IMR-90 (cell line): ENCODE results near the gene NUBPL. TPM values are rescaled to one million over a fixed set of nuclear protein-coding genes. Genes with fewer than 3 reads are reported as not detected.

Experiments
- ATAC-seq: fragments of 200-7000 bp; cut with Tn5 transposase; 2 replicates; pipeline ENCODE4 v1.9.1; 2020; ENCODE audit warnings: low read depth, mild to moderate bottlenecking, moderate library complexity
- BruUV-seq: library from RNA; stranded (reverse); fragments of 400-500 nt; replicated peaks from 2 replicates; lab custom pipeline; 2021; lab: Mats Ljungman, UMichigan
- CTCF ChIA-PET: fragments of 300-600 bp; formaldehyde crosslinking; extraction: SDS; loops from one replicate; lab custom pipeline; 2021; ENCODE audit warnings: antibody characterized with exemption; lab: Yijun Ruan, JAX
- POLR2A ChIA-PET: fragments of 300-600 bp; sonication (Branson Sonifier 250); formaldehyde crosslinking; loops from one replicate; lab custom pipeline; 2022; ENCODE audit warnings: antibody characterized with exemption; ENCODE audit not compliant: unreplicated experiment; lab: Charles Lee
- DNase-seq: peaks from one replicate; pipeline ENCODE4 v3.0.0; 2013
- H2AFZ ChIP-seq: replicated peaks from 2 replicates; pipeline ENCODE3; 2013; ENCODE audit warnings: low read length, mild to moderate bottlenecking; ENCODE audit not compliant: poor library complexity
- H2AK5ac ChIP-seq: 2 replicates; pipeline ENCODE4 v1.6.1; 2013; ENCODE audit warnings: low read depth, low read length, inconsistent platforms
- H2AK9ac ChIP-seq: replicated peaks from 2 replicates; pipeline ENCODE3; 2013; ENCODE audit warnings: mild to moderate bottlenecking, low read depth, low read length, moderate library complexity; ENCODE audit not compliant: poor library complexity
- H2BK120ac ChIP-seq: 2 replicates; pipeline ENCODE4 v1.6.1; 2013; ENCODE audit warnings: low read depth, low read length, inconsistent platforms
- H2BK15ac ChIP-seq: 3 replicates; pipeline ENCODE4 v1.6.1; 2013; ENCODE audit warnings: low read depth, low read length, inconsistent platforms
- H2BK20ac ChIP-seq: 2 replicates; pipeline ENCODE4 v1.6.1; 2013; ENCODE audit warnings: low read depth, mild to moderate bottlenecking, inconsistent platforms, low read length, moderate library complexity
- H2BK5ac ChIP-seq: 2 replicates; pipeline ENCODE4 v1.6.1; 2013; ENCODE audit warnings: mild to moderate bottlenecking, low read depth, low read length, inconsistent platforms; ENCODE audit not compliant: poor library complexity, severe bottlenecking
- H3K14ac ChIP-seq: replicated peaks from 2 replicates; pipeline ENCODE4 v1.6.1; 2013; ENCODE audit warnings: low read depth, low read length, inconsistent platforms
- H3K18ac ChIP-seq: 2 replicates; pipeline ENCODE4 v1.6.1; 2013; ENCODE audit warnings: low read depth, low read length, control low read depth
- H3K23ac ChIP-seq: 2 replicates; pipeline ENCODE4 v1.6.1; 2013; ENCODE audit warnings: low read depth, low read length, inconsistent platforms
- H3K27ac ChIP-seq: 2 replicates; pipeline ENCODE4 v1.5.1; 2013; ENCODE audit warnings: mild to moderate bottlenecking, control low read depth, low read length; ENCODE audit not compliant: insufficient read depth
- H3K27me3 ChIP-seq: 2 replicates; pipeline ENCODE4 v1.6.1; 2013; ENCODE audit warnings: low read length; ENCODE audit not compliant: control insufficient read depth, insufficient read depth
- H3K36me3 ChIP-seq: 2 replicates; pipeline ENCODE4 v1.6.1; 2013; ENCODE audit warnings: low read length, mixed read lengths; ENCODE audit not compliant: control insufficient read depth, insufficient read depth
- H3K4ac ChIP-seq: 2 replicates; pipeline ENCODE4 v1.6.1; 2013; ENCODE audit warnings: low read depth, low read length, inconsistent platforms
- H3K4me1 ChIP-seq: 2 replicates; pipeline ENCODE4 v1.6.1; 2013; ENCODE audit warnings: low read length, mixed read lengths; ENCODE audit not compliant: control insufficient read depth, insufficient read depth
- H3K4me2 ChIP-seq: 2 replicates; pipeline ENCODE4 v1.6.1; 2013; ENCODE audit warnings: low read depth, mild to moderate bottlenecking, control low read depth, low read length, moderate library complexity
- H3K4me3 ChIP-seq: 2 replicates; pipeline ENCODE4 v1.5.1; 2013; ENCODE audit warnings: low read depth, mild to moderate bottlenecking, control low read depth, low read length, moderate library complexity; ENCODE audit not compliant: insufficient read depth
- H3K56ac ChIP-seq: 2 replicates; pipeline ENCODE4 v1.6.1; 2013; ENCODE audit warnings: low read length, inconsistent platforms; ENCODE audit not compliant: insufficient read depth; ENCODE audit errors: extremely low read depth
- H3K79me1 ChIP-seq, 2 experiments: 2 replicates each; pipeline ENCODE4 v1.6.1; 2013; ENCODE audit warnings: low read length in 2 of 2, inconsistent platforms in 1 of 2, low read depth in 1 of 2
- H3K9ac ChIP-seq: 2 replicates; pipeline ENCODE4 v1.6.1; 2013; ENCODE audit warnings: low read depth, low read length, control low read depth
- H3K9me1 ChIP-seq: 2 replicates; pipeline ENCODE4 v1.6.1; 2013; ENCODE audit warnings: low read length, inconsistent platforms; ENCODE audit not compliant: insufficient read depth
- H3K9me3 ChIP-seq: 2 replicates; pipeline ENCODE4 v1.6.1; 2013; ENCODE audit warnings: low read length; ENCODE audit not compliant: control insufficient read depth, insufficient read depth
- H4K20me1 ChIP-seq: 2 replicates; pipeline ENCODE4 v1.6.1; 2013; ENCODE audit warnings: low read length, inconsistent platforms; ENCODE audit not compliant: insufficient read depth
- H4K5ac ChIP-seq: 2 replicates; pipeline ENCODE4 v1.6.1; 2013; ENCODE audit warnings: mild to moderate bottlenecking, low read depth, low read length, control low read depth
- H4K8ac ChIP-seq, 2 experiments: 2 replicates each; pipeline ENCODE4 v1.6.1; 2013; ENCODE audit warnings: low read depth in 2 of 2, low read length in 2 of 2, control low read depth in 1 of 2, inconsistent platforms in 1 of 2
- H4K91ac ChIP-seq: 2 replicates; pipeline ENCODE4 v1.6.1; 2013; ENCODE audit warnings: low read depth, low read length, inconsistent platforms; ENCODE audit not compliant: insufficient read depth
- ELK1 ChIP-seq: fragments of 150-350 bp; IDR thresholded peaks from 2 replicates; pipeline ENCODE4 v1.6.1; 2016; ENCODE audit warnings: low read depth, mild to moderate bottlenecking, low read length, moderate library complexity, borderline replicate concordance
- MAFK ChIP-seq: IDR thresholded peaks from 2 replicates; pipeline ENCODE4 v1.6.1; 2012; ENCODE audit warnings: low read depth, low read length, improper control_type of control experiment
- NFE2L2 ChIP-seq: fragments of 150-350 bp; IDR thresholded peaks from 2 replicates; pipeline ENCODE4 v1.6.1; 2016; ENCODE audit warnings: low read depth, mild to moderate bottlenecking, low read length
- SMC3 ChIP-seq: fragments of 150-350 bp; IDR thresholded peaks from 2 replicates; pipeline ENCODE4 v1.6.1; 2016; ENCODE audit warnings: low read depth, mild to moderate bottlenecking, antibody characterized with exemption, low read length, moderate library complexity
- WGBS, 2 experiments: methylation state at CpG; one replicate each; pipeline versions ENCODE4 v1.1.5 to v1.1.7; 2013; ENCODE audit warnings: missing lambda C conversion rate in 2 of 2; ENCODE audit not compliant: insufficient read length in 1 of 2; ENCODE audit errors: extremely low coverage in 2 of 2; 5-methylcytosine and 5-hydroxymethylcytosine counted together
- dilution Hi-C: fragments of 300-500 bp; cut with HindIII; formaldehyde crosslinking; loops from one replicate; pipeline ENCODE4 v1.14.3; 2018; ENCODE audit warnings: low sequenced_read_pairs; ENCODE audit not compliant: unreplicated experiment
- in situ Hi-C: fragments of 300-500 bp; cut with MboI; formaldehyde crosslinking; loops from 3 replicates; pipeline ENCODE4 v1.14.3; 2019; ENCODE audit warnings: low sequenced_read_pairs, inconsistent platforms, mixed read lengths
- intact Hi-C: fragments of 100-400 bp; cut with micrococcal nuclease; formaldehyde crosslinking; loops from 2 replicates; pipeline ENCODE4 v1.10.0; 2022
- polyA plus RNA-seq, 3 experiments: library from polyadenylated mRNA; depleted of rRNA; stranded (reverse); fragments of >200 nt; gene quantifications; 2 replicates each; pipeline ENCODE4 v1.2.3, GENCODE V29; 2012; ENCODE audit warnings: low replicate concordance in 1 of 3
- total RNA-seq: library from RNA; depleted of rRNA; stranded (reverse); fragments of >200 nt; gene quantifications from 2 replicates; pipeline ENCODE4 v1.2.3, GENCODE V29; 2012

Gene NUBPL
- total and polyA plus RNA-seq, 2 of the 4 experiments (the other 2 are of a cell fraction), result 5.4 to 11.5 TPM

- dilution Hi-C loops, result no loop called here
- no peak overlapping the region for H3K4me3 ChIP-seq
- 91% methylated on average over 2 of the region's 18 CpGs; no CpG with 5 or more reads in 1 of the 2 experiments for WGBS, 2 experiments
- H3K36me3 ChIP-seq, result no peaks in the 10 kb centered on the region
- H2AK9ac ChIP-seq, result no peak overlapping the region
- no peaks in the 10 kb centered on the region for H3K9me1 ChIP-seq
- no peak overlapping the region for H3K14ac ChIP-seq
- no peak overlapping the region for H2BK120ac ChIP-seq
- no peak overlapping the region for H2AK5ac ChIP-seq
- H2BK20ac ChIP-seq, result no peak overlapping the region
- no peaks in the 10 kb centered on the region for H3K4me1 ChIP-seq
- no peak overlapping the region for H4K5ac ChIP-seq
- no peak overlapping the region for H2BK15ac ChIP-seq
- no peak overlapping the region for H3K27ac ChIP-seq
- ATAC-seq, result no peak
- no peaks in the 10 kb centered on the region for H3K27me3 ChIP-seq
- DNase-seq, result no peak
- no peaks in the 10 kb centered on the region for H3K9me3 ChIP-seq
- TF ChIP-seq NFE2L2 (no peak), MAFK (no peak), ELK1 (no peak), SMC3 (no peak)
- no peak overlapping the region for H3K23ac ChIP-seq
- H3K18ac ChIP-seq, result no peak overlapping the region
- BruUV-seq, result no TSS peak
- intact Hi-C loops, result no loop called here
- H3K9ac ChIP-seq, result no peak overlapping the region
- H3K4me2 ChIP-seq, result no peak overlapping the region
- no peak overlapping the region for H2AFZ ChIP-seq
- in situ Hi-C loops, result no loop called here
- H4K91ac ChIP-seq, result no peak overlapping the region
- H4K8ac ChIP-seq, result no peak overlapping the region
- ChIA-PET POLR2A (no interaction called here), CTCF (no interaction called here)
- H3K4ac ChIP-seq, result no peak overlapping the region
- no peak overlapping the region for H3K56ac ChIP-seq
- no peaks in the 10 kb centered on the region for H4K20me1 ChIP-seq
- no peak overlapping the region for H2BK5ac ChIP-seq
- H3K79me1 ChIP-seq, result no peaks in the 10 kb centered on the region
These were observed 151.3 kb downstream of the NUBPL start for GRCh38 chr14:31712244-31713127.
